Measurements from ENCODE around the gene SYTL1.

DNA sequence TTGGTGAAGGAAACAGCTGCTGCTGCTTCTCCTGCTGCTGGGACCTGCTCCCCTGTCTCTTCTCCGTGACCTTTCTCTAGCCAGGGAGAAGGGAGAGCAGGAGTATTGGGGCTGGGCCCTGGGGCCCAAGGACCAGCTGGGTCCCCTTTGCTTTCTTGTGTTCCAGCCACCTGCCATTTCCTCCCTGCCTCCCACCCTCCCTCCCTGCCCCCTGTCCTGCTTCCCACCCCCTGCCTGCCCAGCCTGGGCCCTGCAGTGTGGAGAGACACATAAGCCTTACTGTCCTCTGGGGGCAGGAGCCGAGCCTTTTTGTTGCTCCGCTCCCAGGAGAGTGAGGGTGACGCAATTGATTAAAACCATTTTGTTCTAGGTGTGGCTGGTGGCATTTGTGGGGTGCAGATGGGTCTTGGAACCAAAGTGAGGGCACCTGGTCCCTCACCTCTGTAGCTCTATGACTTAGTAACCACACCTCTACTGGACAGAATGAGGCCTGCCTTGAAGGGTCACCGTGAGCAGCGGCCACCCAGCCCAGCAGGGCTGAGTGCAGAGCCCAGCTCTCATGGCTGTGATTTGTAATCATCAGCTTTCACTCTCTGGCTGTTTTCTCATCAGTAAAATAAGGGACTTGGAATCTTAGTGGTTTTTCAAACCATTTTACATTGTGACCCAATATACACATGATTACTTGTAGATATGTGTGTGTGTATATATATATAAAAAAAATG lies 33.8 kb upstream of the SYTL1 start:
- TF ChIP-seq CTCF (IDR thresholded peaks at IDR 0.05; ENCODE audit: low read length) (no peak), EZH2 (optimal IDR thresholded peaks at IDR 0.05; ENCODE audit: low read depth, low read length) (no peak)

Data from MM.1S (cell line).